Esophagus muscularis mucosa (tissue), 4 donors: ENCODE data around the gene SLC39A11. TPM values are rescaled to one million over a fixed set of nuclear protein-coding genes. Genes with fewer than 3 reads are reported as not detected.

ENCODE experiments used
- DNase-seq: peaks from one replicate; pipeline ENCODE4 v3.0.0-alpha.2; 2017; ENCODE audit errors: extremely low spot score
- H3K27ac ChIP-seq, 4 donors: fragments of 200-600 bp; sonication (generic); replicated peaks in 1 of 4; 1 replicate in 3 of 4; 2 replicates in 1 of 4; pipeline ENCODE4 v1.5.1; 2016 to 2019; ENCODE audit warnings: mild to moderate bottlenecking in 1 of 4
- H3K27me3 ChIP-seq, 4 donors: fragments of 200-600 bp; sonication (generic); one replicate each; pipeline versions ENCODE4 v1.5.1 to v1.6.0; 2016 to 2019
- H3K36me3 ChIP-seq, 4 donors: fragments of 200-600 bp; sonication (generic); one replicate each; pipeline ENCODE4 v1.5.1; 2016 to 2019
- H3K4me1 ChIP-seq, 4 donors: fragments of 200-600 bp; sonication (generic); one replicate each; pipeline ENCODE4 v1.5.1; 2016 to 2019
- H3K4me3 ChIP-seq, 4 donors: fragments of 200-600 bp; sonication (generic); 1 replicate in 2 of 4; 2 replicates in 2 of 4; pipeline ENCODE4 v1.5.1; 2016 to 2019; ENCODE audit warnings: mild to moderate bottlenecking in 4 of 4, moderate library complexity in 1 of 4
- H3K9me3 ChIP-seq, 4 donors: fragments of 200-600 bp; sonication (generic); 1 replicate in 3 of 4; 2 replicates in 1 of 4; pipeline ENCODE4 v1.5.1; 2016 to 2019
- CTCF ChIP-seq, 3 experiments: fragments of 200-600 bp in 2 of 3; fragments of 450-650 bp in 1 of 3; sonication (generic) in 2 of 3; IDR thresholded peaks; one replicate each; pipeline ENCODE4 v1.5.1; 2017 to 2019; ENCODE audit warnings: antibody characterized with exemption in 3 of 3, mild to moderate bottlenecking in 2 of 3, moderate library complexity in 1 of 3
- EP300 ChIP-seq: sonication (generic); formaldehyde crosslinking; IDR thresholded peaks from one replicate; pipeline ENCODE4 v1.6.1; 2017; ENCODE audit warnings: antibody characterized with exemption
- POLR2A ChIP-seq: fragments of 450-650 bp; IDR thresholded peaks from one replicate; pipeline ENCODE4 v1.6.1; 2017; ENCODE audit warnings: antibody characterized with exemption, moderate library complexity, mild to moderate bottlenecking, low read depth
- POLR2AphosphoS5 ChIP-seq, 2 donors: sonication (generic); formaldehyde crosslinking; IDR thresholded peaks; one replicate each; pipeline ENCODE4 v1.6.1; 2017; ENCODE audit warnings: antibody characterized with exemption in 2 of 2
- WGBS: methylation state at CpG from one replicate; pipeline ENCODE4 v1.1.5; 2018; 5-methylcytosine and 5-hydroxymethylcytosine counted together
- intact Hi-C: fragments of 100-400 bp; cut with DNase I; formaldehyde crosslinking; loops from one replicate; pipeline ENCODE4 v1.15.1; 2023
- total RNA-seq, 4 donors: library from RNA; depleted of rRNA; stranded (reverse); fragments of >200 nt; gene quantifications; one replicate each; pipeline versions ENCODE4 v1.1.0 to v1.2.1, GENCODE V29; 2016

The SLC39A11 gene
- total RNA-seq, 4 donors from 2014 or later: 7.5 to 20.2 (median 18.4) TPM

GRCh38 chr17:72771734-72772133, 320.8 kb downstream of the SLC39A11 start:
- Histone ChIP-seq H3K9me3 (peaks cover 0 to 22% (median 13%) of the 10 kb centered on the region in 4 donors), H3K27ac (no peak overlapping the region), H3K36me3 (peaks cover 0 to 28% (median 0%) of the 10 kb centered on the region in 4 donors), H3K27me3 (no peaks in the 10 kb centered on the region), H3K4me3 (no peak overlapping the region), H3K4me1 (no peaks in the 10 kb centered on the region)
- TF ChIP-seq CTCF (IDR thresholded peaks at IDR 0.05) (no peak), POLR2AphosphoS5 (IDR thresholded peaks at IDR 0.05) (no peak), POLR2A (no peak), EP300 (no peak)
- WGBS: 89% methylated on average over 3 of the region's 3 CpGs
- no peak for DNase-seq
- intact Hi-C loops: no loop called here

GRCh38 chr17:72766761-72767356, 325.6 kb downstream of the SLC39A11 start:
- Histone ChIP-seq H3K36me3 (peaks cover 0 to 15% (median 0%) of the 10 kb centered on the region in 4 donors), H3K27ac (no peak overlapping the region), H3K4me3 (no peak overlapping the region), H3K9me3 (peaks cover 0 to 22% (median 14%) of the 10 kb centered on the region in 4 donors), H3K4me1 (no peaks in the 10 kb centered on the region), H3K27me3 (no peaks in the 10 kb centered on the region)
- 89% methylated on average over 4 of the region's 4 CpGs for WGBS
- intact Hi-C loops: no loop called here
- no peak for TF ChIP-seq CTCF (IDR thresholded peaks at IDR 0.05)
- TF ChIP-seq POLR2A: no peak
- no peak for TF ChIP-seq EP300
- no peak for TF ChIP-seq POLR2AphosphoS5 (IDR thresholded peaks at IDR 0.05)
- DNase-seq: no peak

GRCh38 chr17:72765368-72766153, 326.9 kb downstream of the SLC39A11 start:
- 89% methylated on average over 11 of the region's 11 CpGs for WGBS
- no peak for DNase-seq
- TF ChIP-seq CTCF (IDR thresholded peaks at IDR 0.05): no peak
- H3K27me3 ChIP-seq: no peaks in the 10 kb centered on the region
- H3K36me3 ChIP-seq: peaks cover 0 to 10% (median 0%) of the 10 kb centered on the region in 4 donors
- no peak overlapping the region for H3K4me3 ChIP-seq
- no peak overlapping the region for H3K27ac ChIP-seq
- H3K4me1 ChIP-seq: no peaks in the 10 kb centered on the region
- intact Hi-C loops: no loop called here
- H3K9me3 ChIP-seq: peaks cover 0 to 20% (median 12%) of the 10 kb centered on the region in 4 donors

- Histone ChIP-seq H3K4me1 (no peaks in the 10 kb centered on the region), H3K4me3 (no peak overlapping the region), H3K36me3 (peaks cover 0 to 3% (median 0%) of the 10 kb centered on the region in 4 donors), H3K27me3 (no peaks in the 10 kb centered on the region), H3K27ac (no peak overlapping the region), H3K9me3 (peaks cover 0 to 15% (median 10%) of the 10 kb centered on the region in 4 donors)
- intact Hi-C loops: no loop called here
- WGBS: 83% methylated on average over 3 of the region's 3 CpGs
- no peak for DNase-seq
- TF ChIP-seq POLR2A (no peak), POLR2AphosphoS5 (IDR thresholded peaks at IDR 0.05) (no peak), CTCF (IDR thresholded peaks at IDR 0.05) (no peak), EP300 (no peak)
These were observed 327.9 kb downstream of the SLC39A11 start for GRCh38 chr17:72764632-72765041.
